Liver (tissue), 9 donors: ENCODE measurements around the gene TCEAL2. TPM values are rescaled to one million over a fixed set of nuclear protein-coding genes. Genes with fewer than 3 reads are reported as not detected.
"Not testable (repeated sequence)": the region's sequence is repeated elsewhere in the genome, so short reads cannot be mapped to it uniquely, and the experiment has no call there.

Source experiments
- DNase-seq: peaks from one replicate; pipeline ENCODE4 v3.0.0-alpha.2; 2017; ENCODE audit warnings: low spot score
- H3K27ac ChIP-seq, 2 donors: one replicate each; pipeline ENCODE4 v1.7.0; 2013; ENCODE audit warnings: inconsistent platforms in 2 of 2, low read length in 2 of 2, control low read depth in 1 of 2, low read depth in 1 of 2, mild to moderate bottlenecking in 1 of 2
- H3K27me3 ChIP-seq, 4 donors: one replicate each; pipeline versions ENCODE4 v1.6.1 to v1.7.0; 2013; ENCODE audit warnings: low read length in 3 of 4, inconsistent platforms in 1 of 4, mild to moderate bottlenecking in 1 of 4, moderate library complexity in 1 of 4; ENCODE audit not compliant: control insufficient read depth in 4 of 4, insufficient read depth in 4 of 4
- H3K36me3 ChIP-seq, 4 donors: one replicate each; pipeline versions ENCODE4 v1.6.1 to v1.7.0; 2013; ENCODE audit warnings: low read length in 3 of 4, mild to moderate bottlenecking in 3 of 4, low read depth in 1 of 4, moderate library complexity in 1 of 4; ENCODE audit not compliant: control insufficient read depth in 4 of 4, insufficient read depth in 3 of 4
- H3K4me1 ChIP-seq, 4 donors: one replicate each; pipeline versions ENCODE4 v1.6.1 to v1.7.0; 2013; ENCODE audit warnings: low read length in 3 of 4, mild to moderate bottlenecking in 3 of 4, moderate library complexity in 1 of 4; ENCODE audit not compliant: control insufficient read depth in 4 of 4, insufficient read depth in 4 of 4
- H3K4me3 ChIP-seq, 3 donors: one replicate each; pipeline versions ENCODE4 v1.6.1 to v1.7.0; 2013; ENCODE audit warnings: low read length in 3 of 3, control low read depth in 1 of 3, low read depth in 1 of 3, mild to moderate bottlenecking in 1 of 3
- H3K9ac ChIP-seq, 2 donors: one replicate each; pipeline ENCODE4 v1.7.0; 2013; ENCODE audit warnings: low read length in 2 of 2, mild to moderate bottlenecking in 2 of 2, moderate library complexity in 2 of 2, control low read depth in 1 of 2, low read depth in 1 of 2
- H3K9me3 ChIP-seq, 4 donors: one replicate each; pipeline versions ENCODE4 v1.6.1 to v1.7.0; 2013; ENCODE audit warnings: low read length in 3 of 4; ENCODE audit not compliant: control insufficient read depth in 4 of 4
- EGR1 ChIP-seq, 2 donors: IDR thresholded peaks; 2 replicates each; pipeline ENCODE4 v1.6.1; 2016 to 2018; ENCODE audit warnings: antibody characterized with exemption in 2 of 2, low read depth in 2 of 2
- GABPA ChIP-seq, 2 donors: IDR thresholded peaks in 1 of 2; conservative IDR thresholded peaks in 1 of 2; 2 replicates each; pipeline ENCODE4 v1.6.1; 2016; ENCODE audit warnings: antibody characterized with exemption in 2 of 2, mild to moderate bottlenecking in 1 of 2, moderate library complexity in 1 of 2
- HNF4A ChIP-seq, 2 donors: conservative IDR thresholded peaks; 2 replicates each; pipeline ENCODE4 v1.6.1; 2016; ENCODE audit warnings: antibody characterized with exemption in 2 of 2, mild to moderate bottlenecking in 2 of 2
- HNF4G ChIP-seq: IDR thresholded peaks from 2 replicates; pipeline ENCODE4 v1.6.1; 2016; ENCODE audit warnings: antibody characterized with exemption
- JUND ChIP-seq, 2 donors: IDR thresholded peaks; 2 replicates each; pipeline ENCODE4 v1.6.1; 2016; ENCODE audit warnings: antibody characterized with exemption in 2 of 2
- NR2F2 ChIP-seq: IDR thresholded peaks from 2 replicates; pipeline ENCODE4 v1.6.1; 2016; ENCODE audit warnings: antibody characterized with exemption
- RAD21 ChIP-seq, 2 donors: IDR thresholded peaks; 2 replicates each; pipeline ENCODE4 v1.6.1; 2016; ENCODE audit warnings: antibody characterized with exemption in 2 of 2, mild to moderate bottlenecking in 2 of 2
- SP1 ChIP-seq: IDR thresholded peaks from 2 replicates; pipeline ENCODE4 v1.6.1; 2018; ENCODE audit warnings: antibody characterized with exemption, mild to moderate bottlenecking
- TAF1 ChIP-seq: conservative IDR thresholded peaks from 2 replicates; pipeline ENCODE4 v1.6.1; 2016; ENCODE audit warnings: antibody characterized with exemption, mild to moderate bottlenecking
- WGBS: extraction: QIAGEN DNeasy Blood & Tissue Kit; methylation state at CpG from one replicate; pipeline ENCODE4 v1.1.7; 2013; 5-methylcytosine and 5-hydroxymethylcytosine counted together
- polyA plus RNA-seq, 2 donors: library from polyadenylated mRNA; stranded (reverse) in 1 of 2; unstranded in 1 of 2; fragments of 200-250 nt in 1 of 2; fragments of >200 nt in 1 of 2; fragmentation: Nextera tagmentation in 1 of 2; extraction: Ambion mirVana in 1 of 2; gene quantifications; one replicate each; pipeline versions ENCODE4 v1.2.1 to v1.2.3, GENCODE V29; 2013 to 2015
- total RNA-seq, 2 donors: library from RNA; depleted of rRNA; stranded (reverse); fragments of >200 nt; gene quantifications; one replicate each; pipeline ENCODE4 v1.2.3, GENCODE V29; 2014
- TF ChIP-seq, protein P1 (sequence below): IDR thresholded peaks from 2 replicates; pipeline ENCODE4 v1.6.1; 2016; ENCODE audit warnings: antibody characterized with exemption
- TF ChIP-seq, protein P2 (sequence below): IDR thresholded peaks from 2 replicates; pipeline ENCODE4 v1.6.1; 2016; ENCODE audit warnings: antibody characterized with exemption
- TF ChIP-seq, protein P3 (sequence below): IDR thresholded peaks from 2 replicates; pipeline ENCODE4 v1.6.1; 2016; ENCODE audit warnings: antibody characterized with exemption, mild to moderate bottlenecking
- donor health status: healthy.
- donor health status: healthy.
- donor health status: healthy.
- donor health status: healthy.
- donor health status: healthy.

The TCEAL2 gene
- total and polyA plus RNA-seq, 4 donors = 0.10 TPM; not detected in 3

DNA sequence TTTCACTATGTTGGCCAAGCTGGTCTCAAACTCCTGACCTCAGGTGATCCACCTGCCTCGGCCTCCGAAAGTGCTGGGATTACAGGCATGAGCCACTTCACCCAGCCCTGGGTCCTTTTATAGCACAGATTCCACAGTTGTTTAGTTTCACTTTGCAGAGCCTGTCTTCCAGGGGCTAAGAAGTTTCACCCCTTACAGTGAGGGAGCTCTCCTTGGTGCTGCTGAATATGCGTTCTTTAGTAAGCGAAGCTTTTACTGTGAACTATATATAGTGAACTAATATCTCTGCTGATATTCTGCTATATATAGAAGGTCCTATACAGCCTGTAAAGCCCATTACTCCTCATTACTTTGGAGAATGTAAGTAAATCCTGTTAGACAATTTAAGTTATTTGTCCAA is 12.6 kb downstream of the TCEAL2 start:
- H3K27me3 ChIP-seq = peaks cover 0 to 2% (median 0%) of the 10 kb centered on the region in 4 donors
- DNase-seq = no peak
- WGBS = 57% methylated on average over 4 of the region's 4 CpGs

DNA sequence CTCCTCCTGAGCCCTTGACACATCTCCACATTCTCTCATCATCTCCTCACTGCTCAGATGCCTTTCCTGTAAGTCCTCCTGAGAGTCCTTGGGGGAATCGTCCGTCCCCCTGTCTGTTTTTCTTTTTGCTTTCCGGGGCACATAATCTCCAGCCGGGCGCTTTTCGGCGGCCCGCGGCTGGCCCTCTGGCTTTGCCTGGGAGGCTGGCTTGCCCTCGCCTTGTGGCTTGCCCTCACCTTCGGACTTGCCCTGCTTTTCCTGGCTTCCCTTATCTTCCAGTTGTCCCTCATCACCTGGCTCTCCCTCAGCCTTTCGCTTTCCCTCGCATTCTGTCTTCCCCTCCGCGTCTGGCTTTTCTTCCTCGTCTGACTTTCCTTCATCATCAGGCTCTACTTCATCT is 15.4 kb downstream of the TCEAL2 start:
- not testable (repeated sequence) for H3K27me3 ChIP-seq, H3K9me3 ChIP-seq, H3K9ac ChIP-seq, H3K27ac ChIP-seq, H3K4me1 ChIP-seq, H3K36me3 ChIP-seq, H3K4me3 ChIP-seq, DNase-seq
- 52% methylated on average over 16 of the region's 16 CpGs for WGBS

More for the DNA sequence above, 12.6 kb downstream of the TCEAL2 start:
- Histone ChIP-seq H3K36me3 (no peaks in the 10 kb centered on the region), H3K4me3 (no peak overlapping the region), H3K9me3 (no peaks in the 10 kb centered on the region), H3K9ac (no peak overlapping the region), H3K4me1 (no peaks in the 10 kb centered on the region), H3K27ac (no peak overlapping the region)
- TF ChIP-seq, protein P1, sequence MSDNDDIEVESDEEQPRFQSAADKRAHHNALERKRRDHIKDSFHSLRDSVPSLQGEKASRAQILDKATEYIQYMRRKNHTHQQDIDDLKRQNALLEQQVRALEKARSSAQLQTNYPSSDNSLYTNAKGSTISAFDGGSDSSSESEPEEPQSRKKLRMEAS = no peak
- TF ChIP-seq TAF1 (no peak), GABPA (IDR thresholded peaks at IDR 0.05 in 1 of 2, conservative IDR thresholded peaks at IDR 0.05 in 1 of 2) (no peak), NR2F2 (no peak), HNF4G (no peak), HNF4A (conservative IDR thresholded peaks at IDR 0.05) (no peak), JUND (IDR thresholded peaks at IDR 0.05) (no peak), EGR1 (IDR thresholded peaks at IDR 0.05; ENCODE audit: low read depth in 2 of 2) (no peak), SP1 (no peak), RAD21 (IDR thresholded peaks at IDR 0.05) (no peak)
- TF ChIP-seq, protein P2, sequence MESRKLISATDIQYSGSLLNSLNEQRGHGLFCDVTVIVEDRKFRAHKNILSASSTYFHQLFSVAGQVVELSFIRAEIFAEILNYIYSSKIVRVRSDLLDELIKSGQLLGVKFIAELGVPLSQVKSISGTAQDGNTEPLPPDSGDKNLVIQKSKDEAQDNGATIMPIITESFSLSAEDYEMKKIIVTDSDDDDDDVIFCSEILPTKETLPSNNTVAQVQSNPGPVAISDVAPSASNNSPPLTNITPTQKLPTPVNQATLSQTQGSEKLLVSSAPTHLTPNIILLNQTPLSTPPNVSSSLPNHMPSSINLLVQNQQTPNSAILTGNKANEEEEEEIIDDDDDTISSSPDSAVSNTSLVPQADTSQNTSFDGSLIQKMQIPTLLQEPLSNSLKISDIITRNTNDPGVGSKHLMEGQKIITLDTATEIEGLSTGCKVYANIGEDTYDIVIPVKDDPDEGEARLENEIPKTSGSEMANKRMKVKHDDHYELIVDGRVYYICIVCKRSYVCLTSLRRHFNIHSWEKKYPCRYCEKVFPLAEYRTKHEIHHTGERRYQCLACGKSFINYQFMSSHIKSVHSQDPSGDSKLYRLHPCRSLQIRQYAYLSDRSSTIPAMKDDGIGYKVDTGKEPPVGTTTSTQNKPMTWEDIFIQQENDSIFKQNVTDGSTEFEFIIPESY = no peak
- TF ChIP-seq, protein P3, sequence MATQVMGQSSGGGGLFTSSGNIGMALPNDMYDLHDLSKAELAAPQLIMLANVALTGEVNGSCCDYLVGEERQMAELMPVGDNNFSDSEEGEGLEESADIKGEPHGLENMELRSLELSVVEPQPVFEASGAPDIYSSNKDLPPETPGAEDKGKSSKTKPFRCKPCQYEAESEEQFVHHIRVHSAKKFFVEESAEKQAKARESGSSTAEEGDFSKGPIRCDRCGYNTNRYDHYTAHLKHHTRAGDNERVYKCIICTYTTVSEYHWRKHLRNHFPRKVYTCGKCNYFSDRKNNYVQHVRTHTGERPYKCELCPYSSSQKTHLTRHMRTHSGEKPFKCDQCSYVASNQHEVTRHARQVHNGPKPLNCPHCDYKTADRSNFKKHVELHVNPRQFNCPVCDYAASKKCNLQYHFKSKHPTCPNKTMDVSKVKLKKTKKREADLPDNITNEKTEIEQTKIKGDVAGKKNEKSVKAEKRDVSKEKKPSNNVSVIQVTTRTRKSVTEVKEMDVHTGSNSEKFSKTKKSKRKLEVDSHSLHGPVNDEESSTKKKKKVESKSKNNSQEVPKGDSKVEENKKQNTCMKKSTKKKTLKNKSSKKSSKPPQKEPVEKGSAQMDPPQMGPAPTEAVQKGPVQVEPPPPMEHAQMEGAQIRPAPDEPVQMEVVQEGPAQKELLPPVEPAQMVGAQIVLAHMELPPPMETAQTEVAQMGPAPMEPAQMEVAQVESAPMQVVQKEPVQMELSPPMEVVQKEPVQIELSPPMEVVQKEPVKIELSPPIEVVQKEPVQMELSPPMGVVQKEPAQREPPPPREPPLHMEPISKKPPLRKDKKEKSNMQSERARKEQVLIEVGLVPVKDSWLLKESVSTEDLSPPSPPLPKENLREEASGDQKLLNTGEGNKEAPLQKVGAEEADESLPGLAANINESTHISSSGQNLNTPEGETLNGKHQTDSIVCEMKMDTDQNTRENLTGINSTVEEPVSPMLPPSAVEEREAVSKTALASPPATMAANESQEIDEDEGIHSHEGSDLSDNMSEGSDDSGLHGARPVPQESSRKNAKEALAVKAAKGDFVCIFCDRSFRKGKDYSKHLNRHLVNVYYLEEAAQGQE = no peak

DNA sequence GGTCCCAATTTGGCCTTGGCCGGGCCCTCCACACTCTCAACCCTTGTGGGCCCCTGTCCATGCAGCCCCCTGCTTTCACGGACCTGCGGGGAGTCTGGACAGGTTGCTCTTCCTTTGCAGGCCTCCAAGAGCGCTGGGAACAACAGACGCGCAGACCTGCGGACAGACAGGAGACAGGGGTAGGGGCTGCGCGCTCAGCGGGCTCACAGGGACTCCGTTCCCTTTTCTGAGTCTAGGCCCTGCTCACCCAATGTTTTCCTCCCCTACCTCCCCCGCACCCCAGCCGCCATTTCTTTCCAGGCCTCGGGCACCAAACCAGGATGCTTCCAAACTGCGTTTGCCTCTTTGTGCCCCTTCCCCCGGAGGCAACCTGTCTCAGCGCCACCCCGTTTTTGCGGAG is 16.2 kb downstream of the TCEAL2 start:
- not testable (repeated sequence) for DNase-seq, H3K4me1 ChIP-seq, H3K9me3 ChIP-seq, H3K4me3 ChIP-seq, H3K9ac ChIP-seq, H3K27me3 ChIP-seq, H3K36me3 ChIP-seq, H3K27ac ChIP-seq
- 18% methylated on average over 19 of the region's 19 CpGs for WGBS

DNA sequence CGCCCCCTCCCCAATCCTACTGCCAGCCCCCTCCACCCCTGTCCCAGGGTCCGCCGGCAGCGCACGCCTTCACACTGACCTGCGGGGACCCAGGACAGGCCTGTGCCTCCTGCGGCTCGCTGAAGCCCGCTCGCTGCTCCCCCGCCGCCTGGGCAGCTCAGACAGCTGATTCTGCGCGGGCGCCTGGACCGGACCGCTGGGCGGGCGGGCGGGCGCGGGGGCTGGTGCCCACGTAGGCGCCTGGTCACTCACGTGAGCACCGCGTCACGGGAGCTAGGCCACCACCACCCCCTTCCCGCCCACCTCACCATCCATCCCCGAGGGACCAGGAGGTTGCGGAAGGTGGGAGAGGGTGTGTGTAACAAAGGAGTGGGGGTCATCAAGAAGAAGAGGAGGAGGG is 16.8 kb downstream of the TCEAL2 start, which contains the start of gene TCEAL6:
Gene TCEAL6, minus strand, starts transcription at position 208 of the 400 bp plus-strand sequence.
- H3K9ac ChIP-seq, H3K4me1 ChIP-seq, H3K9me3 ChIP-seq, DNase-seq, H3K4me3 ChIP-seq, H3K27ac ChIP-seq, H3K36me3 ChIP-seq, H3K27me3 ChIP-seq: not testable (repeated sequence)
- 8% methylated on average over 26 of the region's 31 CpGs for WGBS
